ENCODE measurements around the gene FARS2.

DNA sequence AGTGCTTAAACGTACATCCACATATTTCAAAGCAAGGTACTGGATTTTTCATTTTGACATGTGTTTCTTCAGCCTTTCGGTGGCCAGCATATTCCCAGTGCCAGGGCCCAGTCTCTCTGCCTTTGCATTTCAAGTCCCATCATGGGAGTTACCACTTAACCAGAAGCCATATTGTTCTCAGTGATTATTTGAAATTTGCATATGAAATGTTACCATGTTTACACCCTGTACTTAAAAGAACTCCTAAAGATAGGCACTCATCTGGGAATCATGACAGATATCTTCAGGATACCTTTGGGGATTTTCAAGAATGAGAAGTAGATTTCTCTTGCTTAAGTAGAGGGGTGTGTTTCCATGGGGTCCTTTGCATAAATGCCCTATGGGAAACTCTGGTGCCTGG, 377.9 kb downstream of the FARS2 start:
- TF ChIP-seq CTCF (optimal IDR thresholded peaks at IDR 0.05 in 1 of 3, IDR thresholded peaks at IDR 0.05 in 1 of 3, conservative IDR thresholded peaks at IDR 0.05 in 1 of 3; ENCODE audit: extremely low read depth in 1 of 3, insufficient read depth in 2 of 3, low read length in 3 of 3) (no peak), EZH2 (IDR thresholded peaks at IDR 0.05; ENCODE audit: low read length) (no peak)
